Activated naive CD4-positive, alpha-beta T cell treated with anti-CD3 and anti-CD28 coated beads for 36 hours (primary cell): Measurements from ENCODE around the gene MAP3K14. TPM values are rescaled to one million over a fixed set of nuclear protein-coding genes. Genes with fewer than 3 reads are reported as not detected.

Experiments
- CTCF ChIA-PET: fragments of 350-600 bp; sonication (Branson Sonifier 250); formaldehyde crosslinking; loops from one replicate; lab custom pipeline; 2021; ENCODE audit warnings: antibody characterized with exemption; lab: Charles Lee
- DNase-seq: peaks from one replicate; pipeline ENCODE4 v3.0.0-alpha.2; 2020
- H3K27ac Mint-ChIP-seq: one replicate; pipeline ENCODE4 v1.8.0; 2021; ENCODE audit warnings: mild to moderate bottlenecking, mixed read lengths
- H3K27me3 Mint-ChIP-seq: one replicate; pipeline ENCODE4 v1.8.0; 2021; ENCODE audit warnings: low read depth, mixed read lengths
- H3K36me3 Mint-ChIP-seq: one replicate; pipeline ENCODE4 v1.8.0; 2021; ENCODE audit warnings: low read depth, mixed read lengths
- H3K4me1 Mint-ChIP-seq: one replicate; pipeline ENCODE4 v1.8.0; 2021; ENCODE audit warnings: low read depth, mixed read lengths
- H3K4me3 Mint-ChIP-seq: one replicate; pipeline ENCODE4 v1.8.0; 2021; ENCODE audit warnings: mild to moderate bottlenecking, moderate library complexity, mixed read lengths
- H3K9me3 Mint-ChIP-seq: one replicate; pipeline ENCODE4 v1.8.0; 2021; ENCODE audit warnings: mixed read lengths
- intact Hi-C: fragments of 100-400 bp; cut with micrococcal nuclease; formaldehyde crosslinking; loops from one replicate; pipeline ENCODE4 v1.15.1; 2023
- total RNA-seq, 2 experiments: library from RNA; stranded (reverse); gene quantifications; one replicate each; pipeline ENCODE4 v1.2.3, GENCODE V29; 2021

The MAP3K14 gene
- total RNA-seq, 2 experiments from 2014 or later = 45.5 to 52.0 TPM

DNA sequence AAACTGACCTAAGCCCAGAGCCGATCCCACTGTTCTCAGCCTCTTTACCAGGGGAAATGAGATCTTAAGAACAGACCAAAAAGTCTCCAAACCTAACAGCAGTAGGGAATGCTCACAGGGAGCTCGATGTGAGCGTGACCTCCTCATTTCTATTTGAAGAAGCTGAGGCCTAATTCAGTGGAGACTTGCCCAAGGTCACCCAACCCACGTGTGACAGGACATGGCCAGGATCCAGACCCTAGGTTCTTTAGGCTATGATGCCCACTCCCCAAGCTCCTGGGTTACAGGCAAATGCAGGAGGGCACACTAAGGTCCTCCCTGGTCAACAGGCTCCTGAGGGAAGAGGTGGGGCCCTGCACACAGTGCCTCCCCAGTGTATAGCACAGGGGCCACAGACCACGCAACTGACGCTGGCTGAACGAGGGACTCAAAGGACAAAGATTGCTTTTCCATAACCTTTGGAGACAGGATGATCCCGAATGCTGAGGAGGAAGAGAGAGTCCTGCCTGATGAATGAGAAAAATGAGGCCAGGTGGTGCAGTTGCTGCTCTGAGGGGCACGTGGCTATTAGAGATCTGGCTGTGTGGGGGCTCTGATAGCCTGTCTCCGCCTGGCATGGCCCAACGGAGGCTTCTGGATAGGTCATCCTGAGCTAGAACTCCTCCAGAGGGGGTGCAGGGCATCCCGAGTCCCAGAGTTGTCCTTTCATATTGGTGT, 24.0 kb downstream of the MAP3K14 start:
- Mint-ChIP-seq H3K4me1 (peaks cover 50% of the 10 kb centered on the region), H3K4me3 (no peak overlapping the region), H3K27me3 (no peaks in the 10 kb centered on the region), H3K36me3 (peaks cover 23% of the 10 kb centered on the region), H3K27ac (peak overlapping the region; percentile 68), H3K9me3 (no peaks in the 10 kb centered on the region)
- intact Hi-C loops = no loop called here
- no peak for DNase-seq
- CTCF ChIA-PET = interaction anchor here (0.9 to 3.4 kb wide), 10 partner anchors 16 to 119 kb away, joined by 3 to 18 read pairs (median 4); partner anchors contain the start of gene MAP3K14

DNA sequence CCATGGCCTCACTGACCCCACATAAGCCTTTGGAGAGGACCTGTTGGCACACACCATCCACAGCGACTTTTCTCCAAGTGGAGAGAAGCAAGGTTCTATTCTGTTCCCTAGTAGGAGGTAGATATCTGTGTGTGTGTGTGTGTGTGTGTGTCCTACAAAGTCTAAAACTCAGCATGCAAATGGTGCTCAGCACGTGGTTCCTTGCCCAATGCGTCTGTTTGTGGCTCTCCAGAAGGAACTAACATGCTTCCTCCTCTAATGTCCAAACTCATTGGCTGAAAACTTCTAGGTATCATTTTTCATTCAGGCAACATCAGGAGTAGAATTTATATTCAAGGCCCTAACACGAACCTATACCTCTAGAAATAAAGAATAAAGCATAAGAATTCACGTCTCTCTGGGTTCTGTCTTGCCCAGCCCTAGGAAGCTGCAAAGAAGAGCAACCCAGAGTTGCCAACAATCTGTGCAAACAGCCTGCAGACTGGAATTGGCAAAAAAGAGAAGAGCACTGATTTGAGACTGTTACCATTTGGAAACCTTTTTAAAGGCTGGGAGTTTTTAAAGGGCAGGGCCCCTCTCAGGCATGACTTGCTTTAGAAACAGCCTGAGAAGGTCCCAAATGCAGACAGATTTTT, 25.5 kb downstream of the MAP3K14 start:
- Mint-ChIP-seq H3K4me1 (peaks cover 35% of the 10 kb centered on the region), H3K36me3 (peaks cover 24% of the 10 kb centered on the region)

DNA sequence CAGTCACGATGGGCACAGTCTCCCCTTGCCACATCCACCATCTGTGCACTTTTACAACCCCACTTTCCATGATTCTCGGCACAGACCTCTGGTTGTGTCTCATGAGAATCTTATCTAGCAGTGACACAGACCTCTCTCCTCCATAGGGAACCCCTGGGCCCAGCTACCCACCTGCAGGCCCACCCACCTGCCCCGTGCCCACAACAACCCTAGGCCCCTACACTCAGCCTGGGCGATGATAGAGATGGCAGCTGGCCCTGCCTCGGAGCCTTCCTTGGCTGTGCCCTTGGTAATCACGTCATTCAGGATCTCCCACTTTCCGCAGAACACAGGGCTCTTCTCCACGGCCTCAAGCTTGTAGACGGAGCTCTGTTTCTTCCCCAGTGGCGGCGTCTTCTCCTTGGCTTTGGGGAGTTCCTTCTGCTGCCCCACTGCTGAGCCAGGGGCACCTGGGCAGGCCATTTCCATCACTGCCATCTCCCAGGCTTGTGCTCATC, 26.5 kb downstream of the MAP3K14 start:
- Mint-ChIP-seq H3K36me3 (peaks cover 28% of the 10 kb centered on the region), H3K4me3 (no peak overlapping the region), H3K4me1 (peaks cover 26% of the 10 kb centered on the region), H3K27ac (peak overlapping the region; percentile 73), H3K27me3 (no peaks in the 10 kb centered on the region), H3K9me3 (no peaks in the 10 kb centered on the region)
- intact Hi-C loops = no loop called here
- CTCF ChIA-PET = no interaction called here
- DNase-seq = no peak

More for the DNA sequence above, 25.5 kb downstream of the MAP3K14 start:
- intact Hi-C loops = no loop called here
- DNase-seq = no peak
- Mint-ChIP-seq H3K4me3 (no peak overlapping the region), H3K27ac (no peak overlapping the region), H3K9me3 (no peaks in the 10 kb centered on the region), H3K27me3 (no peaks in the 10 kb centered on the region)
- CTCF ChIA-PET = interaction anchor here (1.2 to 3.4 kb wide), 3 partner anchors 14 to 72 kb away, joined by 3 to 18 read pairs (median 6); no protein-coding TSS in a partner anchor

DNA sequence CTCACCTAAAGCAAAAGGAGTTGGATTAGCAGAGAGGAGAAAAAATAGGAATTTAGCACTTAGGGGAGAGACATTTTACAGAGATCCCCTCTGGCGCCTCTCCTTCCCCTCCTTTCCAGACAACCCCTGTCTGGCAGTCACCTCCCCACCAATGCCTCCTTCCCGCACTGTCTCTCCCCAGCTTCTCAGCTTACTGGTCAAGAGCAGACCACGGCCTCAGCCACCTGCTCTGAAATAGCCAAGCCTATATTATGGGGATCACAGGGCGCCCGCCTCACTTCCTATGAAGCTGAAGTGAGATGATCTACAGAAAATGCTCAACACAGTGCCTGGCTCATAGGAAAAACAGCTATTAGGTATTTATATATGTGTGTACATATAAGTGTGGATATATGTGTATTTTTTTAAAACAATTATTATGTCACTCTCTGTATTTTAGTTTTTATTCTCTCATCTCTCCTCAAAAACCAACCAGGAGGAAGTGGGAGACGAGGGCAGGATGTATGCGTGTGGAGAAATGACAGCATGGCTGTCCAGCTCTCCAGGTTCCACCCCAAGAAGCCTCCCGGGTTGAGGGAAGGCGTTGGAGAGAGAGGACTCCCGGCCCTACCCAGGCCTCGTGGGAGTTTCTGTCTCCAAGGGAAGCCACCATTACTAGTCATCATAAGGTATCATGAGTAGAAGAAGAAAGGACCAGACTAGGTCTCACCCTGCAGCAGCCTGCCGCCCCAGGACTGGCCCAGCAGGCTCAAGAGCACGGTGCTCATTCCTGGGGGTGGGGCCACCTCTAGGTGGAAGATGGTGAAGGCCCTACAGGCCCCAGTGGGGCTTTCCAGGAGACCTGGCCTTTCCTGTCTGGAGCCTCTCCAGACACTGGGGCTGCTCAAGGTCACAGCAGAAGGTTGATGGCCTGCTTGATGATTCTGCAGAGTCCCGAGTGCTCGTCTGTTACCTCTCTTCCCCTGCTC, 27.2 kb downstream of the MAP3K14 start:
- Mint-ChIP-seq H3K27ac (peak overlapping the region; percentile 73), H3K4me1 (peaks cover 24% of the 10 kb centered on the region), H3K27me3 (no peaks in the 10 kb centered on the region), H3K4me3 (no peak overlapping the region), H3K9me3 (no peaks in the 10 kb centered on the region), H3K36me3 (peaks cover 35% of the 10 kb centered on the region)
- DNase-seq = no peak
- intact Hi-C loops = no loop called here
- CTCF ChIA-PET = interaction anchor here (1.7 kb wide), 1 partner anchor 96 kb away, joined by 5 read pairs; no protein-coding TSS in a partner anchor

DNA sequence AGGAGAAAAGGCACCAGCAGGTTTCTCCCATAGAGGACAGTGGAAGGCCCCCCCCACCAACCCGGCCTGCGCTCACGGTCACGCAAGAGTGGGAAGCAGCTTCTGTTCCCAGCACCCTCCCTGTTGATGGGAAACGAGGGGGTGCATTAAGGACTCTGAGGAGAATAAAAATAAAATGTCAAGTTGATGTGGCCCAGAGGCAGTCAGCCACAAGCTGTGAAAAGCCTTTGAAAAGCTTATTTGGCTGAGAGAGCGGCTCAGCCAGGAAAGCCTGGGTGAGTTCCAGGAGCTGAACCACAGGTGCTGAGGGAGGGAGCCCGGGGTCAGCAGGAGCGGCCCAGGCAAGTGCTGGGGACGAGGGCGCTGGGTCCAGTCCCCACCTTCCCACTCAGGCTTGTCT, 28.0 kb downstream of the MAP3K14 start:
- no peaks in the 10 kb centered on the region for H3K27me3 Mint-ChIP-seq
- H3K4me3 Mint-ChIP-seq = no peak overlapping the region
- peaks cover 20% of the 10 kb centered on the region for H3K4me1 Mint-ChIP-seq
- CTCF ChIA-PET = interaction anchor here (1.7 kb wide), 1 partner anchor 97 kb away, joined by 5 read pairs; no protein-coding TSS in a partner anchor
- no peak overlapping the region for H3K27ac Mint-ChIP-seq
- DNase-seq = no peak
- H3K36me3 Mint-ChIP-seq = peaks cover 42% of the 10 kb centered on the region
- intact Hi-C loops = no loop called here
- H3K9me3 Mint-ChIP-seq = no peaks in the 10 kb centered on the region

DNA sequence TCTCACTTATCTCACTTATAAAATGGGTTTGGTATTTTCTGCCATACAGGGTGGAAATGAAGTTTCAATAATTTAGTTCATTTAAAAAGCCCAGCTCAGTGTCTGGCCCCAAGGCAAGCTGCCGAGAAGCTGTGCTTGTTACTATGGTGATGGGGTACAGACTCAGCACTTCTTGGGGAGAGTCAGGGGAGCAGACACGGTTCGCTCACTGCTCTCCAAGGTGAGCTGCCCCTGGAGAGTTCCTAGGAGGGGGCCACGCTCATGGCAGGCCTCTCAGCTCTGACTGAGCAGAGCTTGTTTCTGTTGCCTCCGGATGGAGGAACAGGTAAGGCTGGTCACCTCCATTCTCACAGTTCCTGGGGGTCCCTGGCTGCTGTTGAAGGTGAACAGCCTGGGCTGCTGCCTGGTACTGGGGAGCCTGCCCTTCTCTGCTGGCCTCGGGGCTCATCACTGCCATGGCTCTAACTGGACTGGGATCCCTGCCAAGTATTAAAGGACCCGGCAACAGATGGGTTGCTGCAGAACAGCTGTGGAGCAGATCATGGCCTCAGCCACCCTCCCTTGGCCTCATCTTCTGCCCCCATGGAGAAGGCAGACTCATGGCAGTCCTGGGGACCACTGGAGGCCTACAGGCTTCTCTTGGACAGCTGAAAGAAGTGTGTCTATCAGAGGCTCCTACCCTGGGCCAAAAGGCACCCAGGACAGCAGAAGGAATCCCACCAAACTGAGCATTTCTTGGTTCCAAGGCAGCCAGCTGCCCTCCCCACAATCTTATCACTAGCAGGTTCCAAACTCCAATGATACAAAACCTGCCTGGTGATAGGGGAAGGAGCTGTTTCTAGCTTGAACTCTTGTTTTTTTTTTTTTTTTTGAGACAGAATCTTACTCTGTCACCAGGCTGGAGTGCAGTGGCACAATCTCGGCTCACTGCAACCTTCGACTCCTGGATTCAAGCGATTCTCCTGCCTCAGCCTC, 29.0 kb downstream of the MAP3K14 start:
- H3K27ac Mint-ChIP-seq = peak overlapping the region; percentile 47
- no peaks in the 10 kb centered on the region for H3K27me3 Mint-ChIP-seq
- CTCF ChIA-PET = interaction anchor here (0.7 to 1.7 kb wide), 3 partner anchors 11 to 98 kb away, joined by 3 to 6 read pairs (median 5); no protein-coding TSS in a partner anchor
- no peak overlapping the region for H3K4me3 Mint-ChIP-seq
- H3K9me3 Mint-ChIP-seq = no peaks in the 10 kb centered on the region
- peaks cover 10% of the 10 kb centered on the region for H3K4me1 Mint-ChIP-seq
- intact Hi-C loops = no loop called here
- H3K36me3 Mint-ChIP-seq = peaks cover 45% of the 10 kb centered on the region
- no peak for DNase-seq

DNA sequence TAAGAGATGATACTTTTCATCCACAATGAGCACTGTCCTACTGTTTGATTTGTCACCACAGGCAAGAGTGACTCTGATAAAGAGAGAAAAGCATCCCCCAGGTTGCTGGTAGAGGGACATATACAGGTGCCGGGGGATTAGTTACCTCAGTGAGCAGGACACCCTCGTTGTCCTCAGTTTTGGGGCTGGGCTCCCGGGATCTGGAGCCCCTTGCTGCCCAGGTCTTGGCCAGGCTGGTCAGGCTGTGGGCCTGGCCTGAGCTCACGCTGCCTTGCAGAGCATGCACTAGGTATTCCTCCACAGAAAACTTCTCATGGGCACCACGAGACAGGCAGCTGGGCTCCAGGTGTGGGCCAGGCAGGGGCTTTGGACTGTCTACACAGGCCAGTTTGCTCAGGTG, 30.5 kb downstream of the MAP3K14 start:
- no peak overlapping the region for H3K27ac Mint-ChIP-seq
- CTCF ChIA-PET = interaction anchor here (0.8 to 1.5 kb wide), 4 partner anchors 16 to 99 kb away, joined by 4 to 5 read pairs (median 4); no protein-coding TSS in a partner anchor
- no peak overlapping the region for H3K4me3 Mint-ChIP-seq
- intact Hi-C loops = no loop called here
- DNase-seq = no peak
- H3K9me3 Mint-ChIP-seq = no peaks in the 10 kb centered on the region
- peaks cover 49% of the 10 kb centered on the region for H3K36me3 Mint-ChIP-seq
- no peaks in the 10 kb centered on the region for H3K27me3 Mint-ChIP-seq
- H3K4me1 Mint-ChIP-seq = peaks cover 4% of the 10 kb centered on the region

DNA sequence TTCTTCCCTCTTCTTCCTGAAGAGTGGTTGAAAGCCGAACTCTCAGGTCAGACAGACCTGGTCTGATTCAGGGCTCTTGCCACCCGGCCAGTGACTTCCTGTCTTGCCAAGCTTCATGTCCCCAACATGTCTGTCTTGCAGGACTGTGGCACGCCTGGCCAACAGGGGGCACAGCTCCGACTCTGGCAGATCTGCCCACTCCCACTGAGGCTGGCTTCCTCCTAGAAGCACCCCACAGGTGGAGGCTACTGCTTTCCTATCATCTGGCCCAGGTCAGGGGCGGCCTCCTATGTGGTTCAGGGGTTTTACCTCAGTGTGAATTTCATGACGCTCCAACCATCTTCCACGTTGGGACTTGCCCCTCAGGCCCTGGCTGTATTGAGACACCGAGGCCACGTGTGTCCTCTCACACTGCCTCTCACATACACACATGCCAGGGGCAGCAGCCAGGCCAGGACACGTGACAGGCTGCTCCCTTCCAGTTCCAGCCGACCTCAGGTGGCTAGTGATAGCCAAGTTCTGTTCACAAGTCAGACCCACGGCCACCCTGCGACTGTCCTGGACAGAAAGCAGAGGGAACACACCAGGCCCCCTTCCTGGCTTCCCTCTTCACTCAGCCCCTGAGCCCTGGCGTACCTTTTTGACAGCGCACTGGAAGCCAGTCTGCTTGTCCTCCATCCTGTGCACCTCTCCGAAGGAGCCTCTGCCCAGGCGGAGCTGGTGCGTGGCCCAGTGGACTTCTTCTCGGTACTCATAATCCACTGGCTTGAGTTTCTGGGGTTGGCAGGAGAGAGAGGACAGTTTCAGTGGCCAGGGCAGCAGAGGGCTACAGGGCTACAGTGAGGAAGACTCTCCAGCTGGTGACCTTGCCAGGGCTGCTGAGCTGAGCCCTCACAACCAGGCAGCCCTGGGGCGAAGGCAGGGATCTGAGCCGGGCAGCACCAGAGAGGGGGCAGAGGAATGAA, 32.4 kb downstream of the MAP3K14 start:
- Mint-ChIP-seq H3K27ac (peak overlapping the region; percentile 90), H3K4me1 (peaks cover 4% of the 10 kb centered on the region), H3K27me3 (no peaks in the 10 kb centered on the region), H3K36me3 (peaks cover 48% of the 10 kb centered on the region), H3K4me3 (no peak overlapping the region), H3K9me3 (no peaks in the 10 kb centered on the region)
- DNase-seq = peak; percentile 59
- intact Hi-C loops = loop anchor here (2.0 kb wide), 1 partner anchor 32 kb away; the partner anchor contains the start of gene MAP3K14
- CTCF ChIA-PET = interaction anchor here (0.5 to 2.4 kb wide), 7 partner anchors 18 to 131 kb away, joined by 3 to 12 read pairs (median 4); no protein-coding TSS in a partner anchor

DNA sequence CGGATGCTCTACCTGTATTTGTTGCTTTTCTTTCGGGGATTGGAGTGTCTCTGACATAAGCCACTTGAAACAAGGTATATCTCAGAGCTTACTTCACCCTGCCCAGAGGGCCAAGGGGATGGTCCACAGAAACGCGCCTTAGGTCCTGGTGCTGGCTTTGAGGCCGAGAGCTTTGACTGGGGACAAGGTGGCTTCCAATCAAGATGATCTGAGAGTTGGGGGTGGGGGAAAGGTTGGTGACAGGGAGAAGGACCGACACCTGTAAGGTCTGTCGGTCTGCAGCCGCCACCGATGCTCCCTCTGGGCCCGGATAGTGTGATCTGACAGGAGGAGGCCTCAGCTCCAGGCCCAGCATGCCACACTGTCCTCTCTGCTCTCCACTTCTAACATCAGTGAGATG, 33.1 kb downstream of the MAP3K14 start:
- Mint-ChIP-seq H3K36me3 (peaks cover 45% of the 10 kb centered on the region), H3K27me3 (no peaks in the 10 kb centered on the region), H3K4me1 (peaks cover 5% of the 10 kb centered on the region), H3K4me3 (no peak overlapping the region), H3K27ac (peak overlapping the region; percentile 90), H3K9me3 (no peaks in the 10 kb centered on the region)
- CTCF ChIA-PET = interaction anchor here (0.5 to 2.4 kb wide), 4 partner anchors 28 to 131 kb away, joined by 3 to 12 read pairs (median 6); no protein-coding TSS in a partner anchor
- intact Hi-C loops = loop anchor here (2.0 kb wide), 1 partner anchor 33 kb away; the partner anchor contains the start of gene MAP3K14
- no peak for DNase-seq
